Keratinocyte (primary cell): Measurements from ENCODE around the gene KCNH1. TPM values are rescaled to one million over a fixed set of nuclear protein-coding genes. Genes with fewer than 3 reads are reported as not detected.

Experiments
- DNase-seq: peaks from one replicate; pipeline ENCODE4 v3.0.0-alpha.2; 2011; ENCODE audit warnings: low read depth, missing footprints, low spot score
- FAIRE-seq: peaks from 2 replicates; lab custom pipeline; 2011; peaks lifted over from hg19 to GRCh38; lab: Jason Lieb, UNC
- H2AFZ ChIP-seq: 2 replicates; pipeline ENCODE4 v1.6.0; 2012; ENCODE audit warnings: low read length, control low read depth, inconsistent platforms; ENCODE audit not compliant: control insufficient read depth
- H3K27ac ChIP-seq: 2 replicates; pipeline ENCODE4 v1.5.1; 2011; ENCODE audit warnings: low read length; ENCODE audit not compliant: control insufficient read depth, insufficient read depth
- H3K27me3 ChIP-seq: 3 replicates; pipeline ENCODE4 v1.6.0; 2011; ENCODE audit warnings: low read length; ENCODE audit not compliant: control insufficient read depth, insufficient read depth; ENCODE audit errors: extremely low read depth
- H3K36me3 ChIP-seq, 2 experiments: 2 replicates in 1 of 2; 3 replicates in 1 of 2; pipeline ENCODE4 v1.5.1; 2011; ENCODE audit warnings: low read length in 2 of 2, mild to moderate bottlenecking in 1 of 2; ENCODE audit not compliant: control insufficient read depth in 2 of 2, insufficient read depth in 2 of 2; ENCODE audit errors: extremely low read depth in 1 of 2
- H3K4me1 ChIP-seq: 3 replicates; pipeline ENCODE4 v1.5.1; 2011; ENCODE audit warnings: low read length; ENCODE audit not compliant: control insufficient read depth, insufficient read depth; ENCODE audit errors: extremely low read depth
- H3K4me2 ChIP-seq: 3 replicates; pipeline ENCODE4 v1.6.0; 2011; ENCODE audit warnings: low read depth, low read length; ENCODE audit not compliant: control insufficient read depth, insufficient read depth; ENCODE audit errors: extremely low read depth
- H3K4me3 ChIP-seq, 3 experiments: fragments of 200-600 bp in 1 of 3; sonication (generic) in 1 of 3; 2 replicates in 2 of 3; 3 replicates in 1 of 3; pipeline ENCODE4 v1.5.1; 2011 to 2016; ENCODE audit warnings: low read length in 3 of 3, mild to moderate bottlenecking in 3 of 3, control low read depth in 2 of 3, inconsistent platforms in 1 of 3, low read depth in 1 of 3, mixed read lengths in 1 of 3, mixed run types in 1 of 3, moderate library complexity in 1 of 3; ENCODE audit not compliant: control insufficient read depth in 2 of 3, insufficient read depth in 2 of 3; ENCODE audit errors: extremely low read depth in 1 of 3
- H3K79me2 ChIP-seq: 2 replicates; pipeline ENCODE4 v1.6.0; 2012; ENCODE audit warnings: low read length; ENCODE audit not compliant: control insufficient read depth, insufficient read depth
- H3K9ac ChIP-seq: 3 replicates; pipeline ENCODE4 v1.6.0; 2011; ENCODE audit warnings: low read length; ENCODE audit not compliant: control insufficient read depth, insufficient read depth; ENCODE audit errors: extremely low read depth
- H3K9me1 ChIP-seq: 3 replicates; pipeline ENCODE4 v1.6.0; 2011; ENCODE audit warnings: low read length; ENCODE audit not compliant: control insufficient read depth, insufficient read depth; ENCODE audit errors: extremely low read depth
- H3K9me3 ChIP-seq: 2 replicates; pipeline ENCODE4 v1.5.1; 2012; ENCODE audit warnings: low read depth, low read length; ENCODE audit not compliant: control insufficient read depth
- H4K20me1 ChIP-seq: 3 replicates; pipeline ENCODE4 v1.6.0; 2011; ENCODE audit warnings: low read length; ENCODE audit not compliant: control insufficient read depth, insufficient read depth; ENCODE audit errors: extremely low read depth
- CTCF ChIP-seq, 3 experiments: IDR thresholded peaks in 1 of 3; conservative IDR thresholded peaks in 1 of 3; optimal IDR thresholded peaks in 1 of 3; 2 replicates in 2 of 3; 3 replicates in 1 of 3; pipeline versions ENCODE3 to v1.5.1; 2011; ENCODE audit warnings: low read length in 3 of 3, mild to moderate bottlenecking in 3 of 3, moderate library complexity in 2 of 3, control low read depth in 1 of 3, inconsistent platforms in 1 of 3; ENCODE audit not compliant: insufficient read depth in 2 of 3; ENCODE audit errors: extremely low read depth in 1 of 3
- EZH2 ChIP-seq: IDR thresholded peaks from one replicate; pipeline ENCODE4 v1.6.1; 2012; ENCODE audit warnings: inconsistent platforms, mild to moderate bottlenecking, low read length, moderate library complexity
- dilution Hi-C: fragments of 300-500 bp; cut with MboI; formaldehyde crosslinking; loops from one replicate; pipeline ENCODE4 v1.7.0; 2020; ENCODE audit warnings: low sequenced_read_pairs; ENCODE audit not compliant: extremely low pct_ligation_motif_present
- polyA plus RNA-seq, 5 experiments: library from polyadenylated mRNA; depleted of rRNA in 3 of 5; stranded (reverse) in 3 of 5; stranded (forward) in 1 of 5; unstranded in 1 of 5; fragments of >200 nt; gene quantifications; 1 replicate in 1 of 5; 2 replicates in 3 of 5; 3 replicates in 1 of 5; pipeline versions ENCODE4 v1.2.1 to v1.2.3, GENCODE V29; 2011 to 2012; ENCODE audit warnings: missing spikeins in 2 of 5, low read depth in 1 of 5, low replicate concordance in 1 of 5

Gene KCNH1
- polyA plus RNA-seq, 1 donor (not counting 4 experiments of a cell fraction or from before 2014, with no cell fraction given), result not detected

- Histone ChIP-seq H3K4me3 (no peak overlapping the region), H3K27ac (no peak overlapping the region), H3K4me2 (no peak overlapping the region), H4K20me1 (no peaks in the 10 kb centered on the region), H3K9ac (no peak overlapping the region), H3K4me1 (no peaks in the 10 kb centered on the region), H3K27me3 (peaks cover 3% of the 10 kb centered on the region), H3K9me3 (no peaks in the 10 kb centered on the region), H3K36me3 (no peaks in the 10 kb centered on the region), H3K79me2 (no peaks in the 10 kb centered on the region), H2AFZ (no peak overlapping the region), H3K9me1 (no peaks in the 10 kb centered on the region)
- DNase-seq (no peak), FAIRE-seq (no peak)
- TF ChIP-seq CTCF (optimal IDR thresholded peaks at IDR 0.05 in 1 of 3, IDR thresholded peaks at IDR 0.05 in 1 of 3, conservative IDR thresholded peaks at IDR 0.05 in 1 of 3; ENCODE audit: extremely low read depth in 1 of 3, insufficient read depth in 2 of 3, low read length in 3 of 3) (no peak), EZH2 (no peak)
- dilution Hi-C loops, result no loop called here
Observed at GRCh38 chr1:210898473-210898872, 235.5 kb downstream of the KCNH1 start.

- no peak overlapping the region for H3K9ac ChIP-seq
- no peaks in the 10 kb centered on the region for H3K79me2 ChIP-seq
- dilution Hi-C loops, result no loop called here
- no peak overlapping the region for H2AFZ ChIP-seq
- TF ChIP-seq CTCF (optimal IDR thresholded peaks at IDR 0.05 in 1 of 3, IDR thresholded peaks at IDR 0.05 in 1 of 3, conservative IDR thresholded peaks at IDR 0.05 in 1 of 3; ENCODE audit: extremely low read depth in 1 of 3, insufficient read depth in 2 of 3, low read length in 3 of 3) (no peak), EZH2 (no peak)
- H3K4me1 ChIP-seq, result peaks cover 19% of the 10 kb centered on the region
- H3K36me3 ChIP-seq, result no peaks in the 10 kb centered on the region
- no peaks in the 10 kb centered on the region for H3K9me3 ChIP-seq
- no peaks in the 10 kb centered on the region for H3K9me1 ChIP-seq
- peak; percentile 36 for FAIRE-seq
- no peaks in the 10 kb centered on the region for H4K20me1 ChIP-seq
- no peak for DNase-seq
- H3K4me3 ChIP-seq, result no peak overlapping the region
- peaks cover 12% of the 10 kb centered on the region for H3K27me3 ChIP-seq
- no peak overlapping the region for H3K27ac ChIP-seq
- no peak overlapping the region for H3K4me2 ChIP-seq
Observed at GRCh38 chr1:210883821-210884220, 250.1 kb downstream of the KCNH1 start.
